GM12873 (cell line): ENCODE data around the gene COPZ2.

Experiments used
- TF ChIP-seq, protein P1 (sequence below): IDR thresholded peaks from 2 replicates; pipeline ENCODE4 v1.5.1; 2012; ENCODE audit warnings: low read depth, mild to moderate bottlenecking, moderate library complexity, low read length, control low read depth; ENCODE audit not compliant: insufficient read depth; ENCODE audit errors: missing control alignments

Gene COPZ2

DNA sequence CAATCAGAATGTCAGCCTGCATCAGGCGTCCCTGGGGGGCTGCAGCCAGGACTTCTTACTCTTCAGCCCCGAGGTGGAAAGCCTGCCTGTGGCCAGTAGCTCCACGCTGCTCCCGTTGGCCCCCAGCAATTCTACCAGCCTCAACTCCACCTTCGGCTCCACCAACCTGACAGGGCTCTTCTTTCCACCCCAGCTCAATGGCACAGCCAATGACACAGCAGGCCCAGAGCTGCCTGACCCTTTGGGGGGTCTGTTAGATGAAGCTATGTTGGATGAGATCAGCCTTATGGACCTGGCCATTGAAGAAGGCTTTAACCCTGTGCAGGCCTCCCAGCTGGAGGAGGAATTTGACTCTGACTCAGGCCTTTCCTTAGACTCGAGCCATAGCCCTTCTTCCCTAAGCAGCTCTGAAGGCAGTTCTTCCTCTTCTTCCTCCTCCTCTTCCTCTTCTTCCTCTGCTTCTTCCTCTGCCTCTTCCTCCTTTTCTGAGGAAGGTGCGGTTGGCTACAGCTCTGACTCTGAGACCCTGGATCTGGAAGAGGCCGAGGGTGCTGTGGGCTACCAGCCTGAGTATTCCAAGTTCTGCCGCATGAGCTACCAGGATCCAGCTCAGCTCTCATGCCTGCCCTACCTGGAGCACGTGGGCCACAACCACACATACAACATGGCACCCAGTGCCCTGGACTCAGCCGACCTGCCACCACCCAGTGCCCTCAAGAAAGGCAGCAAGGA, 21.0 kb upstream of the COPZ2 start:
- TF ChIP-seq, protein P1, sequence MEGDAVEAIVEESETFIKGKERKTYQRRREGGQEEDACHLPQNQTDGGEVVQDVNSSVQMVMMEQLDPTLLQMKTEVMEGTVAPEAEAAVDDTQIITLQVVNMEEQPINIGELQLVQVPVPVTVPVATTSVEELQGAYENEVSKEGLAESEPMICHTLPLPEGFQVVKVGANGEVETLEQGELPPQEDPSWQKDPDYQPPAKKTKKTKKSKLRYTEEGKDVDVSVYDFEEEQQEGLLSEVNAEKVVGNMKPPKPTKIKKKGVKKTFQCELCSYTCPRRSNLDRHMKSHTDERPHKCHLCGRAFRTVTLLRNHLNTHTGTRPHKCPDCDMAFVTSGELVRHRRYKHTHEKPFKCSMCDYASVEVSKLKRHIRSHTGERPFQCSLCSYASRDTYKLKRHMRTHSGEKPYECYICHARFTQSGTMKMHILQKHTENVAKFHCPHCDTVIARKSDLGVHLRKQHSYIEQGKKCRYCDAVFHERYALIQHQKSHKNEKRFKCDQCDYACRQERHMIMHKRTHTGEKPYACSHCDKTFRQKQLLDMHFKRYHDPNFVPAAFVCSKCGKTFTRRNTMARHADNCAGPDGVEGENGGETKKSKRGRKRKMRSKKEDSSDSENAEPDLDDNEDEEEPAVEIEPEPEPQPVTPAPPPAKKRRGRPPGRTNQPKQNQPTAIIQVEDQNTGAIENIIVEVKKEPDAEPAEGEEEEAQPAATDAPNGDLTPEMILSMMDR: no peak

DNA sequence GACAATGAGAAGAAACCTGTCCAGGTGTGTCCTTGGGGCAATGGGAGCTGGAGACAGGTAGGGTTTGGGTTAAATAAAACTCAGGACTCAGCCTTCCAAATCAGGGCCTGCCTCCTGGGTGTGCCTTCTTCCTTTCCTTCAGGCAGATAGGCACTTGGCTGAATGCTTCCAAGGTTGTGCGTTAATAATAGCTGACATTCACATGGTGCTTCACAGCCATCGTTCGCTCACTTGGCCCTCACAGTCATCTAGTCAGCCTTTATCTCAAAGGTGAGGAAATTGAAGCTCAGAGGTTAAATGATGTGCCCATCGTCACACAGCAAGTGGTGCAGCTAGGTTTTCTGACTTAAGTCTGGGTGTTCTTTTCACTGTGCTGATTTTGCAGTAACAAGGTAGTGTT, 20.0 kb upstream of the COPZ2 start:
- TF ChIP-seq, protein P1: no peak

DNA sequence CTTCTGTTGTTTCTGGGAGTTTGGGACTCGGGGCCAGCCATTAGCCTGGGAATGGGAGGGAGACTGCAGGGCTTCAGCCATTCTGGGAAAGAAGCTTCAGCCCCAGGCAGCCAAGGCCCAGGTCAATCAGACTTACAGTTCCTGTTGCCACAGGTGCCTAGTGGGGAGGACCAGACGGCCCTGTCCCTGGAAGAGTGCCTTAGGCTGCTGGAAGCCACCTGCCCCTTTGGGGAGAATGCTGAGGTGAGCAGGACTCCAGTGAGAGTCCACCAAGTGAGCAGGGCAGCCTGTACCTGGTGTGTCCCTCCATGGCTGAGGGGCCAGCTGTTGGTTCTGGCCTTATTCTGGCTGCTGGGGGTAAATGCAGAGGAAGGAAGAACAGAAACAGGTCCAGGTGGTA, 19.3 kb upstream of the COPZ2 start:
- TF ChIP-seq, protein P1: no peak

DNA sequence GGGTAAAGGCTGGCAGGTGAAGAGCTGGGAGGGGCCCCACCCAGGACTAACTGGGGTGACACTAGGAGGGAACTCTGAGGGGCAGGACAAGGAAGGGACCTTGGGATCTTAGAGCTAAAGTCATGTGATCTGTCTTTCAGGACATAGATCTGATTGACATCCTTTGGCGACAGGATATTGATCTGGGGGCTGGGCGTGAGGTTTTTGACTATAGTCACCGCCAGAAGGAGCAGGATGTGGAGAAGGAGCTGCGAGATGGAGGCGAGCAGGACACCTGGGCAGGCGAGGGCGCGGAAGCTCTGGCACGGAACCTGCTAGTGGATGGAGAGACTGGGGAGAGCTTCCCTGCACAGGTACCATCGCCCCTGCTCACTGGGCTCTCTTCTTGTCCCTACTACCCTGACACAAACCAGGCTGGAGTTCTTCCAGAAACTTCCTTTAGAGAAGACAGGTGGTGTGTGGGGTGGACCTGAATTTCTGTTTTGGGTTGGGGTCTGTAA, 18.7 kb upstream of the COPZ2 start:
- TF ChIP-seq, protein P1: no peak

DNA sequence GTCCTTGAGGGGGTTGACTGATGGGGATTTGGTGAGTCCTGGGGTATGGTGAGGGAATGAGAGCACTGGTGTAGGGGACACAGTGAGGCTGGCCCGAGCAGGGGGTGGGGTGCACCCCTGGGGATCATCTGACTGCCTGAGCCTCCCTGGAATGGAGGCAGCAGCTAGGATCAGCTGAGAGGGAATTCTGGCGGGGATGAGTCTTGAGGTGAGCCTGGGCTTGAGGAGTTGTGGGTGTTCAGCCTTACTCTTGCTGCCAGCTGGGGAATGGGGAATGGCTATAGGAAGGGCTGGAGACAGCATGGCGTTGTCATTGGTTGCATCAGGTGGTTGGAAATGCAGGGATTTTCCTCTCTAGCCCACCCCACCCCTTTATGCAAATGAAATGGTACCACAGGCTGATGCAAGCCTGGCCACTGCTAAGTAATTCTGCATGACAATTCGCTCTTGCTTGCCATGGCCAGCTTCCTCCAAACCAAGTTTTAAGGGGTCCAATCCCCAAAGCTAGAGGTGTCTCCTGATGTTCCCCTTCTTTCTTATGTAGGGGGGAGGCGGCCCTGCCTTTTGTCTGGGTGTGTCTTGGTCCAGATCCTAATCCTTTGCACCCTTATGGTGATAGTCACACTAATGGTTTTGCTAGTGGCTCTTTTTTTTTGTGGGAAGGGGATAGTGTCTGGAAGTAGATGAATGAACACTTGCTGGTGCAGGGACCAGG, 18.1 kb upstream of the COPZ2 start:
- TF ChIP-seq, protein P1: no peak

DNA sequence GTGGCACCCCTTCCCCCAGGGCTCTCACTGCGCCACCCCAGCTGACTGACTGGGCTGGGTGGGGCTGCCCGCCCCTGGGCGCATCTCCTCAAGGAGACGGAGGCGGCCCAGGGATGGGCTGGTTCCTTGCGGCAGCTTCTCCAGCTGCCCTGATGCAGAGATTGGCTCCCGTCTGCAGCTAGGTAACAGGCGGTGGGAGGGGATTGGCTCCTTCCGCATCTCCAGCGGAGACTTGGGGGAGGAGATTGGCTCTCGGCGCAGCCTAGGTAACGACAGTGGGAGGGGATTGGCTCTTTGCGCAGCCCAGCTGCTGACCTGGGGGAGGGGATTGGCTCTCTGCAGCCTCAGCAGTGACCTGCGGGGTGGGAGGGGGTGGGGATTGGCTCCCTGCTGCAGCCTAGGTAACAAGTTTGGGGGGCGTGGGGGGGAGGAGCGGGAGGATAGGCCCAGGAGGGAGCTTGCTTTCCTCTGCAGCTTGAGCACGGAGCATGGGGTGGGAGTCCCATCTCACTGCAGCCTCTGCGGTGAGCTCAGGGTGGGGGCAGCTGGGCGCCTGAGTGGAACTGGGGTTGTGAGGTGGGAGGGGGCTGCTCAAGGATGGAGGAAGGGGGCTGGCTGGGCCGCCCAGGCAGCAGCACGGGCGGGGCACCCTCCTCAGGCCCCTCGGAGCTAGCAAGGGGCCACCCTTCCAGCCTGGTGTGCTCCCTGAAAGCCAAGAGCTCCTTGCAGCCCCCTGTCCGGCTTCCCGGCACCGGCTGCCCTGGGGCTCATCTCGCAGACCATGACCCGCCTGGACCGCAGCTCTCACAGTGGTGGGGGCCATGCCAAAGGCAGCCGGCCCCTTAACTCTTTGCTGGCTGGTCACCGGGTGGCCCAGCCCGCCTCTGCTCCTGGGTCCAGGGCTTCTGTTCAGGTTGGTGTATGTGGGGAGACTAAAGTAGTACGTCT, 16.9 kb upstream of the COPZ2 start:
- TF ChIP-seq, protein P1: no peak
